Measurements from ENCODE around the gene KY.

The KY gene

DNA sequence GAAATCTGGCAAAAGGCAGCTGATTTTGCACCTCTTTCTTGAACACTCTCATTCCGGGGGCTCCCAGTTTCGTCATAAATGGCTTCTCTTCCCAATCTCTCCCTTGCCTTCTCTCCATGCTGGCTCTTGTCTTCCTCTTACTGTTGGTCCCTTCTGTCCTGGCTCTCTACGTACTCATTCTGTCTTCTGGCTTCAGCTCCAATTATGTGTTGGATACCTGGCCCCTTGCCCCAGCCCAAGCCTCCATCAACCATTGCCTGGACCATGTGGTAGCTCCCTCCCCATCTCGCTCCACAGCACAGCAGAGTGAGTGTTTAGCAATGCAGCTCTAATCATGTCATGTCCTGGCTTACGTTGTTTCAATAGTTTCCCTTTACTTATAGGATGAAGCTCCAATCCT, 21.7 kb upstream of the KY start:
- DNase-seq = no peak

GRCh38 chr3:134667956-134668355, 17.1 kb upstream of the KY start:
- no peak for DNase-seq

DNA sequence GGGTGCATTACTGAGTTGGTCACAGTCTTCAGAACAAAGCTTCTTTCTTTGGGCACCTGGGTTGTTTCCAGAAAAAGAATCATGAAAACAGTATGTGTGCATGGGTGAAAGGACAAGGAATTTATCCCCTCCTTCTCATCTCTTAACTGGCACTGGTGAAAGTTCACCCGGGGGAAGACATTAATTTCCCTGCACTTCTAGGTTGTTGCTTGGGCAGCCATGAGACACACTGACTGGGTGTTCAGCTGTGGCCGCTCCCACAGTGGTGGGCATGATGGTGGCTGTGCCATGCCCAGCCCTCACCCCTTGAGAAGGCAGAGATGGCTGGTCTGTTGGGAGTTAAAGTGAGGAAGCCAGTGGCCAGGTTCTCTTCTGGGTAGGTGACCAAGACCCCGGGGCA, 16.6 kb upstream of the KY start:
- DNase-seq = no peak

- DNase-seq = no peak
These were observed 16.1 kb upstream of the KY start for GRCh38 chr3:134666885-134667284.

GRCh38 chr3:134666466-134666865, 15.6 kb upstream of the KY start:
- no peak for DNase-seq

DNA sequence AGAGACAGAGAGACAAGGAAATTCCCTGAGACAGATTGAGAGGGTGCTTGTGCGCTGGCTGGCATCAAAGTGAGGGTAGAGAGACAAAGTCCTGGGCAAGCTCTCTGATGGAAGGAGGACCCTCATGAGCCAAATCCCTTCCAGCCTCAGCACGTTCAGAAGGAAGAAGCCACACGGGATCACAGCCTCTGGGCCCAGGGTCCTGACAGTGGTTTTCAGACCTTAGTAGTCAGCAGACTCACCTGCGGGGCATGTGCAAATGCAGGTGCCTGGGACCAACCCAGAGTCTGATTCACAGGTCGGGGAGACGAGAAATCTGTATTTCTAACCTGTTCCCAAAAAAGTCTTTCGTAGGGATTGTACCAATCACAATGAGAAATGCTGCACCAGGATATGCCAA, 15.2 kb upstream of the KY start:
- no peak for DNase-seq

GRCh38 chr3:134665243-134665642, 14.4 kb upstream of the KY start:
- DNase-seq = no peak

GRCh38 chr3:134663721-134664456, 13.1 kb upstream of the KY start:
- DNase-seq = no peak

DNA sequence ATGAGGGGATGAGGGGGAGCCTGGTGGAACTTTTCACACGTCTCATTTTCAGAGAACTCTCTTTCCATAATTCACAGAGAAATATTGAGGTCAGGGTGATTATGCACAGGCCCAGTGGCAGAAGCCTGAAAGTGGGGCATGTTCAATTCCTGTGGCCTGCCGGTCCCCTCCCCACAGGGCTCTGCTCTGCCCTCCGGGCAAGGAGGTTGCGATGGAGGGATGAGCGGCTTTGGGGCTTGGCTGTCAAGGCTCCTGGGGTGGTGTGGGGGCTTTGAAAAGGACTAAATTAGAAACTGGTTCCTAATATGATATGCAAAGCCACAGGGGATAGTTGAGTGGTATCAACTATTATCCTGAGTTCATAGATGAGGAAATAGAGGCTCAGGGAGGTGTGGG, 9.2 kb upstream of the KY start:
- DNase-seq = no peak

GRCh38 chr3:134659391-134660045, 8.7 kb upstream of the KY start:
- DNase-seq = no peak

DNA sequence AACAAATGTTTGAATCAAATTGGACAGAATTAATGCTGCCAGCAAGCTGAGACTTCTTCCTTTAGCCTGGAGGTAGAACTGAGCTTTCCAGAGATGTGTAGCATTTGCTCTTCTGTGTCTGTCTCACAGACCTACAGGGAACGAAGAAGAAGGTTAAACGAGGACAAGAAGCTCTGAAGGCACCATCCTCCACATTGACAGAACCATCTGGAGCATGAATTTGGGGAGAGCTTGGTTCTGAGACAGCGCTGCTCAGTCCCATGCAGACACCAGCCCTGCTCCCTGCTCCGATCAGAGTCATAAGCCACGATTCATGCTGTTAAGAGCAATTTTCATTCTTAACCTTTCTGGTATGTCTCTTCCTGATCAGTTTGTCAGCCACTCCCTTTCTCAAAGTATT, 7.7 kb upstream of the KY start:
- no peak for DNase-seq

GRCh38 chr3:134656211-134656800, 5.5 kb upstream of the KY start:
- no peak for DNase-seq

GRCh38 chr3:134655706-134656105, 4.9 kb upstream of the KY start:
- no peak for DNase-seq

GRCh38 chr3:134654031-134654430, 3.2 kb upstream of the KY start:
- no peak for DNase-seq

DNA sequence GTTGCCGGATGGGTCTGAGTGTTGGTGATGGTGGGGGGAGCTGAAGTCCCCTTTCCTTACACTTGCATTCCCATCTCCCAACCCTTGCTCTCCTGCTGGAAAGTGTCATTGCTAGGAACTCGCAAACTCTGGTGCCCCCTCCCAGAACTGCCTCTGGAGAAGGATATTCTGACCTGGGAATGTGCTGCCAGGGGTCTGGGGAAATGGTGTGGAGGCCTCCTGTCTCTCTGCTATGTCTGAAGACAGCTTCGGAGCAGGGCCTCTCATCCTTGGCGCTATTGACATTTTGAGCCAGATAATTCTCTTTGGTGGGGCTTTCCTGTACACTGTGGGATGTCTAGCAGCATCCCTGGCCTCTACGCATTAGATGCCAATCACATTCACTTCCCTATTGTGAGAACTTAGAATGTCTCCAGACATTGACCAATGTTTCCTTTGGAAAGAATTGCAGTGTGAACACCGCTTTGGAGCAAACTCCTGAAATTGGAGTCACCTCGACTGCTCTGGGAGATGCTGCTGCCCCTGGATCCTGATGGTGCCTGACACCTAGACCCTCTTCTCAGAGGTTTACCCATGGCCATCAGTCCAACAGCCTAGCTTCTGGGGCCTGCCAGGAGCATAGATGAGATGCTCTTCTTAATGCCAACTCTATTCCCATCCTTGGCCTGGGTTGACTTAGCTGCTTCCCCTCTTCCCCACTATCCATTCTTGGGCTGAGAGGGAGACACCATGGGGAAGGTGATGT, 2.2 kb upstream of the KY start:
- no peak for DNase-seq

- DNase-seq = no peak
These were observed 1.6 kb upstream of the KY start for GRCh38 chr3:134652409-134652831.

- DNase-seq = peak in 27 of 51 donors; percentile 12 to 70 (median 46)
These were observed 672 bp upstream of the KY start for GRCh38 chr3:134651347-134652041.

- DNase-seq = no peak
These were observed 1.6 kb downstream of the KY start for GRCh38 chr3:134649106-134649705.

DNA sequence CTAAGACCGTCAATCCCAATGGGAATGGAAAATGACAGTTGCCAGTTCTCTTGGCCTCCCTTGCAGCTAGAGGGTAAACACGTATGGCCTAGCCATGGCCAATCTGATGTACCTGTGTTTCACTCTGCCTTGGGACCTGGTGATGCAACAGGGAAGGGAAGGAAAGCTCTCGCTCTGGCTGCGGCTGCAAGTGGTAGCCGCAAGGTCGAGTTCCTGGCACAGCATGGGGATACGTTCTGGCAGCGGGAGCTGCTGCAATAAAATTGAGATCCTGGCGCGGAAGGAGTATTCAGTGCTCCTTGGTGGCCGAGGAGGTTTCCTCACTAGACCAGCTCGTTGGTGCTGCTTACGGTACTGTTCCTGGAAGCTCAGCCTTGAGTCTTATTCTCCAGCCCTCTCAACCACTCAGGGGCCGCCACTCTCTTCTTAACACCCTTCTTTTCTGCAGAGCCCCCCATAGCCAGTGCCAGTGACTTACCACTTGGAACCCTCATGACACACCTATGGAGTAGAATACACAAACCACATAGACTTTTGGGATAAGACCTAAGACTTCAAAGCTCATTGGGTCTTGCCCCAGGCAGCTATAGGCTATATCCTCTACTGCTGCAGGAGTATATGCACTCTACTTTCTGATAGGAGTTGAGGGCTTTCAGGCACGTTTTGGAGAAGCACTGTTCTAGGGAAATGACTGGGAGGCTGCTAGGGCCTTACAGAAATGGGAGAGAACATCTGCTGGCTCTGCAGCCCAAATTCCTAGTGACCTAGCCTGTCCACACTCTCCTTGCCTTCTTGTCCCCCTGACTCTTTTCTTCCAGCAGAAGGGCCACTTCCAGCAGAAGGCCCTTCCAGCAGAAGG, 2.7 kb downstream of the KY start:
- no peak for DNase-seq

DNA sequence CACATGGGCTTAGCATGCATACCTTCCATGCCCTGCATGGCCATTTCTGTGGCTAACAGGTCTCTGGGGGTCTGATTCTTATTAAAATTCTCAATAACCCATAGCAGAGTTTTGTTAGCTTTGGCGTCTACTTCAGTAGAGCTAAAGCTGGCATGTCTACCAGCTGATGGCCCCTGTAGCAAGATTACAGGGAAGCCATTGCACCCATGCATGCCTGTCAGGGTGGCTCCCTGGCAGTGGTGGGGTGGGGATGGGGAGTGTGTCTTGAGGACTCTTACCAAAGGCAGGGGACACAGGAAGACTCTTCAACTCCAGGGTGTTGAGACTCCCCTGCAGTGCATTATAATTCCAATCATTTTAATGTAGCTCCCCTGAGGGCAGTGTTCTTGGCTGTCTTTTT, 4.7 kb downstream of the KY start:
- DNase-seq = no peak

Measured in hypothalamus (tissue), 51 donors.